GM12878 (cell line): ENCODE measurements around the gene KRTAP4-5. TPM values are rescaled to one million over a fixed set of nuclear protein-coding genes. Genes with fewer than 3 reads are reported as not detected.

ENCODE experiments used
- ATAC-seq: fragments of 200-7000 bp; cut with Tn5 transposase; 3 replicates; pipeline ENCODE4 v1.9.1; 2020; ENCODE audit warnings: mild to moderate bottlenecking, moderate library complexity
- BruUV-seq: library from RNA; stranded (reverse); fragments of 400-500 nt; replicated peaks from 2 replicates; lab custom pipeline; 2021; lab: Mats Ljungman, UMichigan
- CTCF ChIA-PET: fragments of 300-600 bp; sonication (Branson Sonifier 250); formaldehyde crosslinking; extraction: SDS; loops from one replicate; lab custom pipeline; 2021; ENCODE audit warnings: inconsistent platforms; lab: Yijun Ruan, JAX
- POLR2A ChIA-PET: fragments of 350-600 bp; formaldehyde crosslinking; extraction: SDS; loops from one replicate; lab custom pipeline; 2021; ENCODE audit warnings: inconsistent platforms; lab: Charles Lee
- RAD21 ChIA-PET: fragments of 300-600 bp; sonication (Branson Sonifier 250); formaldehyde crosslinking; loops from one replicate; lab custom pipeline; 2023; ENCODE audit warnings: antibody characterized with exemption; ENCODE audit not compliant: unreplicated experiment; lab: Charles Lee
- SMC1A ChIA-PET: fragments of 300-600 bp; sonication (Branson Sonifier 250); formaldehyde crosslinking; loops from one replicate; lab custom pipeline; 2023; ENCODE audit not compliant: unreplicated experiment, uncharacterized antibody; lab: Charles Lee
- DNase-seq: peaks from one replicate; pipeline ENCODE4 v3.0.0-alpha.2; 2011; ENCODE audit warnings: low read depth, low spot score
- FAIRE-seq: peaks from 3 replicates; lab custom pipeline; 2011; peaks lifted over from hg19 to GRCh38; lab: Jason Lieb, UNC
- H2AFZ ChIP-seq: 2 replicates; pipeline ENCODE4 v1.6.0; 2011; ENCODE audit warnings: low read depth, low read length, control low read depth; ENCODE audit not compliant: control insufficient read depth
- H3K27ac ChIP-seq: 2 replicates; pipeline ENCODE4 v1.5.1; 2011; ENCODE audit warnings: control low read depth; ENCODE audit not compliant: control insufficient read depth, insufficient read depth
- H3K27me3 ChIP-seq, 2 experiments: replicated peaks in 1 of 2; 2 replicates each; pipeline versions ENCODE4 v1.6.0 to v1.6.1; 2011; ENCODE audit warnings: low read length in 1 of 2; ENCODE audit not compliant: control insufficient read depth in 2 of 2, insufficient read depth in 2 of 2
- H3K36me3 ChIP-seq, 2 experiments: 2 replicates each; pipeline ENCODE4 v1.5.1; 2011; ENCODE audit warnings: low read length in 1 of 2; ENCODE audit not compliant: control insufficient read depth in 2 of 2, insufficient read depth in 2 of 2
- H3K4me1 ChIP-seq: 2 replicates; pipeline ENCODE4 v1.6.1; 2011; ENCODE audit warnings: mild to moderate bottlenecking, low read length, moderate library complexity, mixed read lengths; ENCODE audit not compliant: control insufficient read depth, insufficient read depth
- H3K4me2 ChIP-seq: 2 replicates; pipeline ENCODE4 v1.6.0; 2011; ENCODE audit warnings: control low read depth; ENCODE audit not compliant: control insufficient read depth, insufficient read depth
- H3K4me3 ChIP-seq: fragments of 200-600 bp; sonication (generic); 2 replicates; pipeline ENCODE4 v1.5.1; 2016
- H3K79me2 ChIP-seq: 2 replicates; pipeline ENCODE4 v1.6.0; 2011; ENCODE audit warnings: low read length; ENCODE audit not compliant: control insufficient read depth, insufficient read depth
- H3K9ac ChIP-seq: 2 replicates; pipeline ENCODE4 v1.8.0; 2011; ENCODE audit warnings: low read length, control low read depth, mixed read lengths; ENCODE audit not compliant: control insufficient read depth, insufficient read depth
- H3K9me3 ChIP-seq: replicated peaks from 3 replicates; pipeline ENCODE4 v1.5.1; 2011; ENCODE audit warnings: mild to moderate bottlenecking, low read length; ENCODE audit not compliant: control insufficient read depth, insufficient read depth
- H4K20me1 ChIP-seq: 2 replicates; pipeline ENCODE4 v1.6.0; 2011; ENCODE audit not compliant: control insufficient read depth, insufficient read depth
- BCL11A ChIP-seq: IDR thresholded peaks from 2 replicates; pipeline ENCODE4 v1.6.1; 2011; ENCODE audit warnings: low read depth, low read length
- BRCA1 ChIP-seq: IDR thresholded peaks from 2 replicates; pipeline ENCODE4 v1.6.1; 2011; ENCODE audit warnings: low read depth, low read length, improper control_type of control experiment
- CBX3 ChIP-seq: fragments of 200-600 bp; sonication (generic); IDR thresholded peaks from 2 replicates; pipeline ENCODE4 v1.6.1; 2016; ENCODE audit warnings: low read depth, borderline replicate concordance
- FOS ChIP-seq: IDR thresholded peaks from 3 replicates; pipeline ENCODE4 v1.6.1; 2011; ENCODE audit warnings: borderline replicate concordance; ENCODE audit not compliant: insufficient read length; ENCODE audit errors: extremely low read depth
- IKZF2 ChIP-seq, 2 experiments: fragments of 450-650 bp; IDR thresholded peaks; 2 replicates each; pipeline ENCODE4 v1.6.1; 2017; ENCODE audit warnings: mild to moderate bottlenecking in 2 of 2, moderate library complexity in 2 of 2
- IRF4 ChIP-seq: IDR thresholded peaks from 2 replicates; pipeline ENCODE4 v1.6.1; 2011; ENCODE audit warnings: low read depth, low read length
- JUNB ChIP-seq: IDR thresholded peaks from 2 replicates; pipeline ENCODE4 v1.6.1; 2016; ENCODE audit warnings: antibody characterized with exemption, mild to moderate bottlenecking
- MEF2B ChIP-seq: fragments of 450-650 bp; IDR thresholded peaks from 2 replicates; pipeline ENCODE4 v1.6.1; 2018; ENCODE audit warnings: mild to moderate bottlenecking, moderate library complexity; ENCODE audit not compliant: partially characterized antibody, poor library complexity, severe bottlenecking
- NFIC ChIP-seq: IDR thresholded peaks from 2 replicates; pipeline ENCODE4 v1.6.1; 2012; ENCODE audit warnings: low read depth, mild to moderate bottlenecking, inconsistent platforms, low read length, moderate library complexity
- RAD51 ChIP-seq: fragments of 450-650 bp; IDR thresholded peaks from 2 replicates; pipeline ENCODE4 v1.6.1; 2016; ENCODE audit warnings: moderate library complexity, mild to moderate bottlenecking, inconsistent platforms
- RUNX3 ChIP-seq: IDR thresholded peaks from 2 replicates; pipeline ENCODE4 v1.6.1; 2012; ENCODE audit warnings: low read length, inconsistent platforms
- SPI1 ChIP-seq: IDR thresholded peaks from 2 replicates; pipeline ENCODE4 v1.6.1; 2011; ENCODE audit warnings: low read depth, mild to moderate bottlenecking, low read length, moderate library complexity, borderline replicate concordance; ENCODE audit not compliant: insufficient read depth
- WGBS: methylation state at CpG from one replicate; pipeline ENCODE4 v1.1.6; 2016; ENCODE audit warnings: low lambda C conversion rate; ENCODE audit not compliant: insufficient replicate concordance, insufficient coverage; ENCODE audit errors: missing lambda C conversion rate; 5-methylcytosine and 5-hydroxymethylcytosine counted together
- in situ Hi-C: fragments of 300-500 bp; cut with MboI; formaldehyde crosslinking; loops from 9 replicates; pipeline ENCODE4 v1.14.3; 2018; ENCODE audit warnings: mixed read lengths
- intact Hi-C: fragments of 100-400 bp; cut with micrococcal nuclease; formaldehyde crosslinking; loops from one replicate; pipeline ENCODE4 v1.14.2; 2022; ENCODE audit not compliant: unreplicated experiment
- polyA plus RNA-seq, 11 experiments: library from polyadenylated mRNA; depleted of rRNA in 4 of 11; unstranded in 6 of 11; stranded (reverse) in 5 of 11; fragments of >200 nt; fragmentation: Nextera tagmentation in 4 of 11; fragmentation: Illumina TruSeq in 1 of 11; extraction: Ambion mirVana in 4 of 11; extraction: Trizol in 1 of 11; gene quantifications; 1 replicate in 1 of 11; 2 replicates in 10 of 11; pipeline versions ENCODE4 v1.2.1 to v1.2.3, GENCODE V29; 2011 to 2016; ENCODE audit warnings: inconsistent platforms in 2 of 11, missing spikeins in 2 of 11, low read depth in 1 of 11
- total RNA-seq, 4 experiments: library from RNA; depleted of rRNA in 3 of 4; stranded (reverse); fragments of >200 nt in 3 of 4; fragmentation: Illumina TruSeq in 1 of 4; extraction: Trizol in 1 of 4; gene quantifications; 2 replicates each; pipeline versions ENCODE4 v1.2.1 to v1.2.3, GENCODE V29; 2013 to 2021

KRTAP4-5 gene
- total and polyA plus RNA-seq, 10 of the 15 experiments (the other 5 are each of a cell fraction or from before 2014, with no cell fraction given), result not detected

- ATAC-seq (peak; percentile 49), FAIRE-seq (no peak)
- Histone ChIP-seq H2AFZ (no peak overlapping the region), H3K4me2 (no peak overlapping the region), H3K9ac (no peak overlapping the region), H3K79me2 (no peaks in the 10 kb centered on the region)
- POLR2A ChIA-PET, result no interaction called here
- 28% methylated on average over 3 of the region's 3 CpGs for WGBS
- no TSS peak for BruUV-seq
- in situ Hi-C loops, result no loop called here
- TF ChIP-seq BCL11A, result peak; percentile 48; the same call in 1 of the 2 replicates
- TF ChIP-seq NFIC, result 0 out of 2 replicates have a peak, but pooled peaks have one; percentile 31
- TF ChIP-seq FOS, result no peak
- TF ChIP-seq RAD51, result no peak
- peak; percentile 83 for TF ChIP-seq RUNX3
- no peak for TF ChIP-seq MEF2B
- peak; percentile 44; the same call in 1 of the 2 replicates for TF ChIP-seq JUNB
- TF ChIP-seq IRF4, result peak; percentile 53; the same call in 1 of the 2 replicates
- TF ChIP-seq SPI1, result peak; percentile 80
- TF ChIP-seq CBX3, result no peak
- peak; percentile 38 to 41; a peak in 3 of 4 replicates for TF ChIP-seq IKZF2 (IDR thresholded peaks at IDR 0.05)
- TF ChIP-seq BRCA1, result no peak
- TF ChIP-seq, all 136 proteins: peak for 7
- no peak overlapping the region for H3K27ac ChIP-seq
- H3K4me1 ChIP-seq, result peaks cover 3% of the 10 kb centered on the region; the same call in 1 of the 2 replicates
- intact Hi-C loops, result no loop called here
- ChIA-PET SMC1A (no interaction called here), CTCF (no interaction called here), RAD21 (no interaction called here)
- H3K27me3 ChIP-seq, result no peaks in the 10 kb centered on the region; a peak in 1 of 4 replicates
- no peak for DNase-seq
- no peaks in the 10 kb centered on the region for H3K36me3 ChIP-seq
- H3K9me3 ChIP-seq, result no peaks in the 10 kb centered on the region
- H3K4me3 ChIP-seq, result no peak overlapping the region
- no peaks in the 10 kb centered on the region for H4K20me1 ChIP-seq
Observed at GRCh38 chr17:41176744-41177387, 27.2 kb upstream of the KRTAP4-5 start.
